NOMO-1 (cell line): ENCODE results near the gene ELOVL6.
A peak's percentile ranks its signal among the peaks of the same experiment; 100 is the strongest.
"Not testable (repeated sequence)": the region's sequence is repeated elsewhere in the genome, so short reads cannot be mapped to it uniquely, and the experiment has no call there.

Experiments
- DNase-seq, 2 experiments: peaks; one replicate each; lab custom pipeline; 2025; ENCODE audit not compliant: unreplicated experiment in 2 of 2; lab: John Stamatoyannopoulos, UW

ELOVL6 gene

GRCh38 chr4:110085131-110085530, 113.3 kb downstream of the ELOVL6 start:
- peak in 1 of 2 experiments; percentile 12 for DNase-seq

GRCh38 chr4:110084154-110084553, 114.3 kb downstream of the ELOVL6 start:
- DNase-seq, result no peak

- DNase-seq, result not testable (repeated sequence)
These were observed 120.3 kb downstream of the ELOVL6 start for GRCh38 chr4:110078148-110078547.

GRCh38 chr4:110076828-110077227, 121.6 kb downstream of the ELOVL6 start:
- not testable (repeated sequence) for DNase-seq

- no peak for DNase-seq
These were observed 122.5 kb downstream of the ELOVL6 start for GRCh38 chr4:110075891-110076290.

GRCh38 chr4:110075083-110075738, 123.2 kb downstream of the ELOVL6 start:
- DNase-seq, result no peak

GRCh38 chr4:110074570-110074969, 123.8 kb downstream of the ELOVL6 start:
- no peak for DNase-seq

GRCh38 chr4:110073053-110073845, 125.2 kb downstream of the ELOVL6 start:
- no peak for DNase-seq

- no peak for DNase-seq
These were observed 126.9 kb downstream of the ELOVL6 start for GRCh38 chr4:110071466-110071865.

- DNase-seq, result no peak
These were observed 130.2 kb downstream of the ELOVL6 start for GRCh38 chr4:110068248-110068647.

- DNase-seq, result no peak
These were observed 133.5 kb downstream of the ELOVL6 start for GRCh38 chr4:110064934-110065333.

GRCh38 chr4:110064295-110064694, 134.1 kb downstream of the ELOVL6 start:
- no peak for DNase-seq

- no peak for DNase-seq
These were observed 136.2 kb downstream of the ELOVL6 start for GRCh38 chr4:110062166-110062565.

GRCh38 chr4:110061076-110061475, 137.3 kb downstream of the ELOVL6 start:
- DNase-seq, result no peak

- DNase-seq, result peak in 1 of 2 experiments; percentile 36
These were observed 138.7 kb downstream of the ELOVL6 start for GRCh38 chr4:110059556-110060191.

- no peak for DNase-seq
These were observed 139.7 kb downstream of the ELOVL6 start for GRCh38 chr4:110058677-110059076.

- no peak for DNase-seq
These were observed 143.2 kb downstream of the ELOVL6 start for GRCh38 chr4:110055158-110055768.

GRCh38 chr4:110049951-110050925, 148.2 kb downstream of the ELOVL6 start:
- peak in 1 of 2 experiments; percentile 41 for DNase-seq

GRCh38 chr4:110046588-110047049, 151.8 kb downstream of the ELOVL6 start:
- DNase-seq, result no peak
